A673 (cell line): ENCODE measurements around the gene HERC3. TPM values are rescaled to one million over a fixed set of nuclear protein-coding genes. Genes with fewer than 3 reads are reported as not detected.

ENCODE experiments used
- BruUV-seq: library from RNA; stranded (reverse); fragments of 400-500 nt; replicated peaks from 2 replicates; lab custom pipeline; 2021; lab: Mats Ljungman, UMichigan
- CTCF ChIA-PET: fragments of 300-600 bp; sonication (Branson Sonifier 250); formaldehyde crosslinking; loops from one replicate; lab custom pipeline; 2022; ENCODE audit warnings: antibody characterized with exemption; lab: Charles Lee
- POLR2A ChIA-PET: fragments of 300-600 bp; sonication (Branson Sonifier 250); formaldehyde crosslinking; loops from one replicate; lab custom pipeline; 2022; ENCODE audit warnings: antibody characterized with exemption; ENCODE audit not compliant: low non-redundant PET; lab: Charles Lee
- DNase-seq: peaks from one replicate; pipeline ENCODE4 v3.0.0-alpha.2; 2015; ENCODE audit warnings: low spot score
- H3K27ac ChIP-seq: fragments of 200-600 bp; sonication (generic); 2 replicates; pipeline ENCODE4 v1.5.1; 2016; ENCODE audit warnings: mixed run types, low read depth, mild to moderate bottlenecking, mixed read lengths, antibody characterized with exemption, low read length; ENCODE audit not compliant: poor library complexity, severe bottlenecking
- H3K27me3 ChIP-seq: fragments of 200-600 bp; sonication (generic); replicated peaks from 2 replicates; pipeline ENCODE4 v1.6.1; 2017; ENCODE audit warnings: mixed run types, low read depth, mild to moderate bottlenecking, mixed read lengths, antibody characterized with exemption, low read length; ENCODE audit not compliant: insufficient read depth, poor library complexity
- H3K36me3 ChIP-seq: fragments of 200-600 bp; sonication (generic); 2 replicates; pipeline ENCODE4 v1.6.1; 2016; ENCODE audit warnings: mixed run types, mild to moderate bottlenecking, mixed read lengths, antibody characterized with exemption, low read length; ENCODE audit not compliant: insufficient read depth, poor library complexity, severe bottlenecking
- H3K4me1 ChIP-seq: fragments of 200-600 bp; sonication (generic); 2 replicates; pipeline ENCODE4 v1.6.1; 2017; ENCODE audit warnings: mixed run types, mild to moderate bottlenecking, mixed read lengths, antibody characterized with exemption, low read length; ENCODE audit not compliant: insufficient read depth, poor library complexity, severe bottlenecking
- H3K4me3 ChIP-seq: fragments of 200-600 bp; sonication (generic); 2 replicates; pipeline ENCODE4 v1.5.1; 2016; ENCODE audit warnings: low read depth, mixed run types, mild to moderate bottlenecking, mixed read lengths, low read length; ENCODE audit not compliant: poor library complexity, severe bottlenecking
- H3K9me3 ChIP-seq: fragments of 200-600 bp; sonication (generic); 2 replicates; pipeline ENCODE4 v1.6.1; 2016; ENCODE audit warnings: mixed run types, low read depth, mild to moderate bottlenecking, mixed read lengths, antibody characterized with exemption, low read length; ENCODE audit not compliant: poor library complexity, severe bottlenecking
- CTCF ChIP-seq: fragments of 300-800, 200-600 bp; sonication (generic); conservative IDR thresholded peaks from 2 replicates; pipeline ENCODE4 v1.5.1; 2017; ENCODE audit warnings: low read depth, mild to moderate bottlenecking, antibody characterized with exemption, low read length, moderate library complexity, mixed read lengths
- EZH2 ChIP-seq: fragments of 200-600 bp; sonication (generic); IDR thresholded peaks from 2 replicates; pipeline ENCODE4 v1.6.1; 2017; ENCODE audit warnings: borderline replicate concordance, low read depth, mild to moderate bottlenecking, mixed read lengths, antibody characterized with exemption, low read length; ENCODE audit not compliant: poor library complexity, severe bottlenecking
- intact Hi-C: fragments of 100-400 bp; cut with micrococcal nuclease; formaldehyde crosslinking; loops from one replicate; pipeline ENCODE4 v1.10.0; 2022; ENCODE audit not compliant: unreplicated experiment
- total RNA-seq: library from RNA; stranded (reverse); gene quantifications from 2 replicates; pipeline ENCODE4 v1.2.3, GENCODE V29; 2021

Gene HERC3
- total RNA-seq, 1 experiment from 2014 or later = 0.71 TPM

- Histone ChIP-seq H3K27ac (no peak overlapping the region), H3K36me3 (no peaks in the 10 kb centered on the region), H3K4me1 (peaks cover 19% of the 10 kb centered on the region), H3K9me3 (no peaks in the 10 kb centered on the region), H3K4me3 (no peak overlapping the region), H3K27me3 (no peaks in the 10 kb centered on the region)
- no peak for DNase-seq
- no TSS peak for BruUV-seq
- no peak for TF ChIP-seq EZH2
- no peak for TF ChIP-seq CTCF
- ChIA-PET CTCF (no interaction called here), POLR2A (no interaction called here)
- intact Hi-C loops = no loop called here
These were observed 132.9 kb downstream of the HERC3 start for GRCh38 chr4:88725143-88725542.

DNA sequence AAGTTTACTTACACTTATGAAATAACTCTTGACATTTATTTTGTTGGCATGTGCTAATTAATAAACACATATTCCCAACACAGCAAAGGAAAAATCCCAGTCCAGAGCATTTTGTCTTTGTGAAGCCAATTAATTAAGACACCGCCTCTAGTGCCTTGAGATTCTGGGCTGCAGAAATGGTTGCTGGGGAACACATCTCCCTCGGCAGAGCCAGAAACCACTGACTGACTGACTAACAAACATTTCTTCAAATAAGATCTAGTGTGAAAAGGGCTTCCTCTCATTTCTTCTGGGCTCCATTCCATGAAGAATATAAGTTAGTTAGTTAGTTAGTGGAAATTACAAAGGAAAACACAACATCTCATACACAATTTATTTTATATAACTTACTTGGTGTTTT, 133.7 kb downstream of the HERC3 start:
- H3K27me3 ChIP-seq = no peaks in the 10 kb centered on the region
- ChIA-PET CTCF (no interaction called here), POLR2A (no interaction called here)
- H3K36me3 ChIP-seq = no peaks in the 10 kb centered on the region
- no peak overlapping the region for H3K4me3 ChIP-seq
- H3K9me3 ChIP-seq = no peaks in the 10 kb centered on the region
- TF ChIP-seq EZH2 (no peak), CTCF (no peak)
- H3K4me1 ChIP-seq = peaks cover 23% of the 10 kb centered on the region
- BruUV-seq = no TSS peak
- no peak overlapping the region for H3K27ac ChIP-seq
- intact Hi-C loops = no loop called here
- DNase-seq = no peak

DNA sequence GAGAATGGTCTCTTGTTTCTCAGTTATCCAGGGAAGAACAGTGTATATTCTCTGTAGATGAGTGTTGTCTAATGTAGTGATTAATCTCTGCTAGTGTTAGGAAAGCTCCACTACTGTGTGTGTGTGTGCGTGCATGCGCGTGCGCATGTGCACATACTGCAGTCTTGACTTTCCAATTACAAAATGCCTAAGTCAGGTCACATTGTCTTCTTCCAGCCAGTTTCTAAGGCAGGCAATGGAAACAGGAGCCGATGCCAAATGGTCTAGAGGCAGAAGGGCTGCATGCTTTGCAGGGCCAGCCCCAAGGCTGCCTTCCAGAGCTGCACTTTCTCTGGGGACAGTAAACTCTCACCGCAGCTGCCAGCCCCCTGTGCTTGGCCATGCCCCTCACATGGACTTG, 135.9 kb downstream of the HERC3 start:
- no peaks in the 10 kb centered on the region for H3K27me3 ChIP-seq

DNA sequence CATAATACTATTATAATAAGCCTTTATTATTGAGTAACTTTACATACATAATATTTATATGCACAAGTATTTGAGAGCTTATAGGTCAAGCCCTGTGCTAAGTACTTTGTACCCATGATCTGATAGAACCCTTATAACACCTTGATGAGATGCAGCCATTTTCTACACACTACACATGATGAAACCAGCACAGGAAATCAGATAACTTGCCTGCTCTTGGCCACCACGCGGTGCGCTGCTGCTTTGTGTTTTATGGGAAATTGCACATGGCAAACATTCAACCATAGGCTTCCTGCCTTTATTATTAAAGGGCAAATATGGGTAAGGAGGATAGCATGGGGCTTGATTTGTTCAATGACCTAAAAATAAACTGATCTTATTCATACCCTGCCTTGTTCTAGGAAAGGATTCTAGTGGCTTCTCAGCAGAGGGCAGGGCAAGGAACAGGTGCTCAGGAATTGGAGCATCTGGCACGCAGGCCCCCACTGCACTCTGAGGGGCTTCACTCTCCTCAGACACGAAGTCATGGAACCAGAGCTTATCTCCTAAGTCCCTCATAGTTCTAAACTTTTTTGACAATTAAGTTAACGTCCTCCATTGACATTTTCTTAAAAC, 137.0 kb downstream of the HERC3 start:
- no peak for DNase-seq
- H3K9me3 ChIP-seq = no peaks in the 10 kb centered on the region
- H3K27ac ChIP-seq = no peak overlapping the region
- no peaks in the 10 kb centered on the region for H3K27me3 ChIP-seq
- peaks cover 22% of the 10 kb centered on the region for H3K4me1 ChIP-seq
- H3K4me3 ChIP-seq = no peak overlapping the region
- no peaks in the 10 kb centered on the region for H3K36me3 ChIP-seq
- ChIA-PET POLR2A (no interaction called here), CTCF (no interaction called here)
- intact Hi-C loops = no loop called here
- BruUV-seq = no TSS peak
- TF ChIP-seq EZH2 = no peak
- no peak for TF ChIP-seq CTCF

More for the DNA sequence above, 135.9 kb downstream of the HERC3 start:
- ChIA-PET POLR2A (no interaction called here), CTCF (no interaction called here)
- Histone ChIP-seq H3K27ac (no peak overlapping the region), H3K4me3 (no peak overlapping the region), H3K9me3 (no peaks in the 10 kb centered on the region), H3K36me3 (no peaks in the 10 kb centered on the region), H3K4me1 (peaks cover 22% of the 10 kb centered on the region)
- DNase-seq = no peak
- BruUV-seq = no TSS peak
- no peak for TF ChIP-seq EZH2
- intact Hi-C loops = no loop called here
